Measurements from ENCODE around the gene UACA.

Gene UACA

GRCh38 chr15:70609889-70610288, 153.5 kb downstream of the UACA start:
- no peaks in the 10 kb centered on the region for H3K36me3 Mint-ChIP-seq (ENCODE audit: low read depth)
- no peaks in the 10 kb centered on the region for H3K4me1 Mint-ChIP-seq (ENCODE audit: low read depth)
- H3K27me3 Mint-ChIP-seq (ENCODE audit: low read depth): peaks cover 16% of the 10 kb centered on the region
- no peaks in the 10 kb centered on the region for H3K9me3 Mint-ChIP-seq
- H3K4me3 Mint-ChIP-seq: no peak overlapping the region
- H3K27ac Mint-ChIP-seq: no peak overlapping the region

- Mint-ChIP-seq H3K27me3 (ENCODE audit: low read depth) (peaks cover 16% of the 10 kb centered on the region), H3K9me3 (no peaks in the 10 kb centered on the region), H3K36me3 (ENCODE audit: low read depth) (no peaks in the 10 kb centered on the region), H3K4me1 (ENCODE audit: low read depth) (no peaks in the 10 kb centered on the region), H3K27ac (no peak overlapping the region), H3K4me3 (no peak overlapping the region)
Observed at GRCh38 chr15:70608144-70608543, 155.2 kb downstream of the UACA start.

- Mint-ChIP-seq H3K4me1 (ENCODE audit: low read depth) (no peaks in the 10 kb centered on the region), H3K27me3 (ENCODE audit: low read depth) (peaks cover 14% of the 10 kb centered on the region), H3K27ac (no peak overlapping the region), H3K4me3 (no peak overlapping the region), H3K36me3 (ENCODE audit: low read depth) (no peaks in the 10 kb centered on the region), H3K9me3 (no peaks in the 10 kb centered on the region)
Observed at GRCh38 chr15:70605606-70606410, 157.6 kb downstream of the UACA start.

GRCh38 chr15:70604666-70605315, 158.6 kb downstream of the UACA start:
- H3K27ac Mint-ChIP-seq: no peak overlapping the region
- H3K9me3 Mint-ChIP-seq: peaks cover under 1% of the 10 kb centered on the region
- H3K36me3 Mint-ChIP-seq (ENCODE audit: low read depth): no peaks in the 10 kb centered on the region
- H3K4me1 Mint-ChIP-seq (ENCODE audit: low read depth): no peaks in the 10 kb centered on the region
- H3K27me3 Mint-ChIP-seq (ENCODE audit: low read depth): peaks cover 8% of the 10 kb centered on the region
- no peak overlapping the region for H3K4me3 Mint-ChIP-seq

All from T-helper 1 cell treated with Interleukin-12 subunit alpha and Interleukin-12 subunit beta and Interleukin-4 antibody, amounts not matched to agents 30 μg/mL and 1 μg/mL, for 36 hours (primary cell).